ENCODE data around the gene HCRTR1.

DNA sequence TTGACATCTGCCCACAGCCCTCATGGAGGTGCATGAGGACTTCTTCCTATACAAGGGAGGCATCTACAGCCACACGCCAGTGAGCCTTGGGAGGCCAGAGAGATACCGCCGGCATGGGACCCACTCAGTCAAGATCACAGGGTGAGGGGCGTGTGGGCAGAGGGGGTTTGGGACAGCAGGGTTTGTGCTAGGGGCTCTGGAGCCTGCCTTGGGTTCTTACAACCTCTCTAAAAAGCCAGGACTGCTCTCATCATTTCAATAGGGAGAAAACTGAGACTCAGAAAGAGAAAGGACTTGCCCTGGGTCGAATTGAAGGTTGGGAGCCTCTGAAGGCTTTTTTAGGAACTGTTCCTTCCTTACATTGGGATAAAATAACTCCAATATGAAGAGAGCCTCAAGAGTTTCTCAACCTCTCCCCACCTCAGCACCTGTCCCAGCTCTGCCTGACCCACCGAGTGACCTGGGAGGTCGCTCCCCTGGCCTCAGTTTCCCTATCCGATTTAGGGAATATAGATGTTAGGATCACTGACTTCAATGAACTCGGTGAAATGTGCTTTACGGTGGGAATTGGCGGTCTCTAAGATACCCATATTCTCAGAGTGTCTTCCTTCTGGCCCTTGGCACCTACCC lies 31.6 kb upstream of the HCRTR1 start:
- no peak for TF ChIP-seq TAF1 (IDR thresholded peaks at IDR 0.05; ENCODE audit: low read depth)
- TF ChIP-seq EP300 (IDR thresholded peaks at IDR 0.05; ENCODE audit: borderline replicate concordance) = no peak
- TF ChIP-seq TCF12 (IDR thresholded peaks at IDR 0.05; ENCODE audit: low read depth) = no peak
- TF ChIP-seq, protein P1, sequence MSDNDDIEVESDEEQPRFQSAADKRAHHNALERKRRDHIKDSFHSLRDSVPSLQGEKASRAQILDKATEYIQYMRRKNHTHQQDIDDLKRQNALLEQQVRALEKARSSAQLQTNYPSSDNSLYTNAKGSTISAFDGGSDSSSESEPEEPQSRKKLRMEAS (IDR thresholded peaks at IDR 0.05) = no peak
- TF ChIP-seq RAD21 (IDR thresholded peaks at IDR 0.05; ENCODE audit: low read depth) = no peak
- TF ChIP-seq EGR1 (IDR thresholded peaks at IDR 0.05) = no peak
- TF ChIP-seq CEBPB (IDR thresholded peaks at IDR 0.05) = no peak
